COLO829 (cell line): ENCODE data around the gene CHRNA7.

ENCODE experiments used
- DNase-seq: peaks from one replicate; pipeline ENCODE4 v3.0.0; 2012; ENCODE audit warnings: low spot score

Gene CHRNA7

DNA sequence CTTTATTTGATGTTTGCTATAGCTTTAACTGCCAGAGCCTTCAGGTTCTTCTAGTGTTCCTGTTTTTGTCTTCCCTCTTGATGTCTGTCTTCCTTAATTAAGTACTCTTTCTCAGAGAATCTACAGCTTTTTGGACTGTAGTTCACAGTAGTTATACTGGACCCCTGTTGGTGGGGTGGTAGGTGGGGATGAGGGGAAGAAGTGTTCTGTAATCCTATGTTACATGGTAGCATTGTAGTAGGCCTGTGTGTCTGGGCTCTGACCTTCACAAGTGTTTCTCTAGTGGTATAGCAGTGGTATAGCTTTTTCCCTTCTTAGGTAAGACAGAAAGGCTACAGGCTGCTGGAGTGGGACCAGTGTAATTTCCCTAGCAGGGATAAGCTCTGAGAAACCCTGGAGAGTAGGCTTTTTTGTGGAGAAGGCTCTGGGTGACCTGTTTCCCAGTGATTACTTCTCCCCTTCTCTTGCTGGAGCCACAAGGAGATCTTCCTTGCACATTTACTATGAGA is 59.6 kb downstream of the CHRNA7 start:
- DNase-seq = no peak

DNA sequence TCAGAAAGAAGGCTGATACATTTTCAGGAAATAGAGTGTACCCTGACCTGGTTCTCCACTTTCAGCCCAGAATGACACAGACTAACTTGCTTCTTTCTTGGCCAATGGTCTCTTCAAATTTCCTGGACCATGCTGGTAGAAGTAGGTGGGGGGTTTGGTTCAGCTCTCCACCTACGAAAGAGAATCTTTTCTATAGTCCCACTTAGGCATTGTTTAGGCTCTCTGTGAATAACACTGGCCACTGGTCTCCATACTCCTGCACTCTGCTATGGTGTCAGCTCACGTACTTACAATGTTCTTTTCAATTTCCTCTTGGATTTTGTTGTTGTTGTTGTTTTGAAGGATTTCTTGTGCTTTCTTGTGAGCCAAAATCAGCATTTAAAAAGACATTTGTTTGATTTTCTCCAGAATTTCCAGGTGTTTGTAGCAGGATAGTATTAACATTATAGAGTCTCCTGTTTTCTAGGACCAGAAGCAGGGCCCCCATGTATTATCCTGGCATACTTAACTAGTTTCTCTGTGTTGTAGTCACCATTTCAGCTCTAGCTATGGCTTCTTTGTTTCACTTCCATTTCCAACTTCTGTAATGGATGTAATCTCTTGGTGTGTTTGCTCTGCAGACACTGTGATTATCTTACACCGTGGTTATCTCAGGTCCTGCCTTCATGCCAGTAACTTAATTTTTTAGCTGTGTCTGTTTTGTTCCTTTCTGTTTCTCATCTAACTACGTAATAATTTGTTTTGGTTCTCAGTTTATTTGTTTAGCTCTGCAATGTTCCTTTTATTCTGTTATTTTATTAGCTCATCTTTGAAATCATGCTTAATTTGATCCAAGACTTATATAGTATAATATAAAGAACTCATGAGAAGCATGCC is 61.4 kb downstream of the CHRNA7 start:
- DNase-seq = no peak

DNA sequence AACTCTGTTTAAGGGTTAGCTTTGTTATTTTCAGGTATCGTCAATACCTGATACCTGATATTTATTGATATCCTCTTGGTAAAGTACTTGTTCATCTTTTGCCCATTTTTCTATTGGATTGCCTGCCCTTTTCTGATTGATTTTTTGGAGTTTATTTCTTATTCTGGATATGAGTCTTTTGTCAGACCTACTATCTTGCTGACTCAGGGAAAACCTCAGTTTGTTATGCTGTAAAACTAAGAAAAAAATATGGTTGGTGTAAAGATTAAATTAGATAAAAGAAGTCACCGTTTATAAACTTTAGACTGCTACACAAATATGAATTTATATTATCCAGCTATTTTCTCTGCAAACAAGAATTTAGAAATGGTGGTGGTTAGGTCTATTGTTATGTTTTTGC is 65.9 kb downstream of the CHRNA7 start:
- no peak for DNase-seq

DNA sequence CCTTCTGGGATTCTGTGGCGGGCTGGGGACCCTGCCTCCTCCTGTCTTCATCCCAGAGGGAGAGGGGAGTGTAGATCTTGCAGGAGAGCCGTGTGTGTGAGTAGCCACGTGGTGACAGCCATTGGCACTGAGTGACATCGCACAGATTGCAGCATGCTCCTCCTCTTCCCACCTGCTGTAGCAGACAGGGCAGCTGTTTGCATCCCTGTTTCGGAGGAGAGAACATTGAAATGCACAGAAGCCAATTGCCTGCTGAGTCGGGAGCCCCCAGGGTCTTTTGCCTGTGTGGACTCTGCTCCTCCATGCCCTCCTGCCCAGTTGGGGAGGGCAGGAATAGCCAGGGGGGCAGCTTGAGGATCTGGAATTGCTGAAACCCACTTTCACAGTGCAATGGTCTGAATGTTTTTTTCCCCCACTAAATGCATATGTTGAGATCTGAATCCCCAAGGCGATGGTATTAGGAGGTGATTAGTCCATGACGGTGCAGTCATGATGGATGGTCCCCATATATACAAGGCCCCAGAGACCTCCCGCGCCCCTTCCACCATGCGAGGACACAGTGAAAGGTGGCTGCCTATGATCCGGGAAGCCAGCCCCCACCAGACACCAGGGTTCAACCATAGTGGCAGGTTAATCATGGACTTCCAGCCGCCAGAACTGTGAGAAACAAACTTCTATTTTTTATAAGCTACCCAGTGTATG is 66.8 kb downstream of the CHRNA7 start:
- no peak for DNase-seq

DNA sequence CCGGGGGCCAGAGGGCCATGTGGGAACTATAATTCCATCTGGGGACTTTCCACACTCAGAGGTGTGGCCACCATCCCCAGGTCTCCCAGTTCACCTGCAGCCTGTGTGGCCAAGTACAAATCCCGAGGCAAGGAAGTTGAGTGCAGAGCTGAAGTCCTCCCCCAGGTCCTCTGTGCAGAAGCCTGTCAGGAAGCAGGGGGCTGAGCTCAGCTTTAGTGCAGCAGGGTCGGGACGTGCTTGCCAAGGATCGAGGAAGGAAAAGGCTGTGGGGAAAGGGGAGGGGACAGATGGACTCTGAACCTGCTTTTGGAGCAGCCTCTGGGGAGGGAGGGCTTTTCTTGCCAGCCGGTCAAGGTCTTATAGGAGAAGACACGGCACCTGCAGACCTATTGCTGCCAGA is 67.7 kb downstream of the CHRNA7 start:
- DNase-seq = no peak

DNA sequence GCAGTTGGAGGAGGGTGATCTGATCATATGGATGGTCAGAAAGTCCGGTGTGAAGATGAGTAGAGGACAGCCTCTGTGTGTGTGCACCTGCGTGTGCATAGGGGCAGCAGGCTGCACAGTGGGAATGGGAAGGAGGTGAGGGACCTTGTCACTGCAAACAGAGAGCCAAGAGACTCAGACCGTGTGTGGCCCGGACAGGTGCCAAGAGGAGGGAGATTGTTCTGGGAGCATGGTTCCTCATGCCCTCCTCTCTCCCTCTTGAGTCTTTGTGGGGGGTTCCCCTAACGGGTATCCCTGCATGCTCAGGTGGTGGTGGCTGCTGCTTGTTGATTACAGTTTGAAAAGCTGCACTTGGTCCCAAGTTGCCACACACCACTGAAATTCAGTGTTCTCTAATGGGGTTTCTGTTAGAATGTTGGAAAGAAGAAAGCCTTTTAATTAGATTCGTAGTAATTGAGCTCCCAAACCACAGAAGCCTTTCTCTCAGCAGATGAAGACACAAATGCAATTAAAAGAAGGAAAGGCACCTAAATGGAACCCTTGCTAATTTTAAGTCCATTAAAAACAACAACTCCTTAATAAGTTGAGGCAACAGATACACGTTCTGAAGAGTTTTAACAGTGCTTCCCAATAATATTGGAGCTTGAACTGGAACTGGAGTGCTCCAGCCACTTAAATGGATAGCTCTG is 68.9 kb downstream of the CHRNA7 start:
- DNase-seq = no peak

DNA sequence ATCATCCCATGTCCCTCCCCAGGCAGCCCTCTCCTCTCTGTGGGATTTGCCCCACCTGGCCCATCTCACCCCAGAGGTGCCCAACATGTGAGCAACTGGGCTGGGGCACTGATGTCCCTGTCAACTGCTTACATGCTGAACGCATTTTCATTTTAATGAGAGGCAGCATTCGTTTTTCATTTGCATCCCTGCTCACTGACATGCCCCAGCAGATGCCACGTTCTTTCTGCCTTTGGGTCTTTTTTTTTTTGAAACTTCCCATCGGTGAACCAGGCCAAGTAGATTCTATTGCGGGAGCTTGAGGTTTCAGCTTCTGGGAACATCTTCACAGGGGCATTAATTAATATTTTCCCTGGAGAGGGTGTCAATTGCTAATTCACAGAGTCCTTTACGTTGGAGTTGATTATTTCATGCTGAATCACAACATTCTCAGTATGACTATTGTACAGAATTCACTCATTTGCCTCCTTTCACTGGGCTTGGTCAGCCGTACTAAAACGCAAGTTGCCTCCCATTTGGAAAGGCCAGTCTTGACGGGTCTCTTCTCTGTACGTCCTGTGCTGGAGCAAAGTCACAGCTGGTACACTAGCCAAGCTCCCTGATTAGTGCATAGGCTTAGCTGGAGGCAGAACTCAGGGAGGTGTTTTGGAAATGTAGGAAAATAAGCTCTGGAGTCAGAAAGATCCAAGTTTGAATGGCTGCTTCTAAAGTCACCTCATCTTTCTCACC is 69.8 kb downstream of the CHRNA7 start:
- DNase-seq = no peak

DNA sequence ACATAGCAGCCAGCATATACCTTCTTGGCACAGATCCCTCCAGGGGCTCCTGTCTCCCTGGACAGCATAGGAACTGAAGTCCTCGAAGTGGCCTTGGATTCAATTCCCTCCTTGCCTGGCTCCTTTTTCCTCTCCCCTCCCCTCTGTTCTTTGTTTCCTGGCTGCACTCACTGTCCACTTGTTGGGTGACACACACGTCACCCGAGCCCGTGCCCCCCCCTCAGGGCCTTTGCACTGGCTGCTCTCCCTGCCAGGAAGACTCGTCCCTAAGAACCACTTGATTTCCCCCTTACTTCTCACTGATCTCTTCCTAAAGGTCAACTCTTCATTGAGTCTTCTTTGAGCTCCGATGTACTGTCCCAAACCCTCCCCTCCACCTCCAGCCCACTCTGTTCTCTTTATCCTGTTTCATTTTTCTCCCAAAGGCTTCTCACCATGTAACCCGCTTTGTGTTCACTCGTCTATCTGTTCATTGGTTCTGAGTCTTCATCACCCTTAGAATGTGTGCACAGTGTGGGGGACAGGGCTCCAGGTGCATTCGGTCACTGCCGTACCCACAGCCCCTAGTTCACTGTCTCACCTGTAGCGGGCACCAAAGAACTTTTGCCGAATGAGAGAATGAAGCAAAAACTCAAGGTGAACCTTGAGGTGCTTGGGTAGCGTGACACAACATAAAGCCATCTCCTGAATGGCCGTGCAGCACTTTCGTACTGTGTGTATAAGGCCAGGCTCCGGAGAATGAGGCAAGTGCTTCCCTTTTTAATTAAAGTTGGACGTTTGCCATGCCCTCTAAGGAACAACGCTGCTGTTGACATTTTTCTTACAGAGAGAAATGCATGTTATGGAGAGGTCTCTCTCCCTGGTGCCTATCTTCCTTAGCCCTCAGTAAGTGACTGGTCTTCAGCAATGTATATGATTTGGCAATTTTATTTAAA is 74.0 kb downstream of the CHRNA7 start:
- DNase-seq = no peak

DNA sequence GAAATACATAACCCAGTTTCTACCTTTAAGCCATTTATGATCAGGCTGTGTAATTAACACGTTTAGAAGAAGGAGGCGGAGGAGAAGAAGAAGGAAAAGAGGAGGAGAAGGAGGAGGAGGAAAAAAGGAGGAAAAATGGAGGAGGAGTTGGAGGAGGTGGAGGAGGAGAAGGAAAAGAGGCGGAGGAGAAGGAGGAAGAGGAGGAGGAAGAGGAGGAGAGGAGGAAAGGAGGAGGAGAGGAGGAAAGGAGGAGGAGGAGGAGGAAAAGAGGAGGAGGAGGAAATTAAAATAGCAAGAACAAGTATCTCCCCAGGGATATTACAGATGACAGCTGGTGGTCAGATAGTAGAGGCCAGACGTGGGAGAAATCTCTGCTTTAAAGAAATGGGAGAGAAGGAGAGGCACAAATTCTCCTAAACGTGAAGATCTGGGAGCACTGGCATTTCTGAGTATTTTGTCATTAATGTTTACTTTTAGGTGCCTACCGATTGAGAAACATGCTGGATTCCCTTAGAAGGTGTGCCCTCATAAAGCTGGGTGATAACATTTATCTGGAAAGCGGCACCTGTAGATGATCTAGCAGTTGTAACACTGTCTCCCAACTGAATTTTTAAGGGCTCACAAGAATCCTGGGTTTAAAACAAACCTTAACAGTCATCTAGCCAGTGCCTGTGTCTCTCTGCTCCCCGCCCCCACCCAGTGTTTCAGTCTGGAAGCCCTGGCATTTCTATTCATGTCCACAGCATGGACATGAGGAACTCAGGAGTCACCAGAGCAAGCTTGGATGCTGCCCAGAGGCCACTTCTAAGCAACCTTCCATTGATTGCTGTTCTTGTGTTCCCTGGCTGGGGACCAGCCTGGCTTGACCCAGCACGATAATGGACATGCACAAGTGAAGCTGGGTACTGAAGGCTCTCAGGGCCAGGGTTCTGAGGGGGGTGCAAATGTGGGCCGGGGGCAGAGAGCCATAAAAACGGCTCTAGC is 75.2 kb downstream of the CHRNA7 start:
- DNase-seq = no peak

DNA sequence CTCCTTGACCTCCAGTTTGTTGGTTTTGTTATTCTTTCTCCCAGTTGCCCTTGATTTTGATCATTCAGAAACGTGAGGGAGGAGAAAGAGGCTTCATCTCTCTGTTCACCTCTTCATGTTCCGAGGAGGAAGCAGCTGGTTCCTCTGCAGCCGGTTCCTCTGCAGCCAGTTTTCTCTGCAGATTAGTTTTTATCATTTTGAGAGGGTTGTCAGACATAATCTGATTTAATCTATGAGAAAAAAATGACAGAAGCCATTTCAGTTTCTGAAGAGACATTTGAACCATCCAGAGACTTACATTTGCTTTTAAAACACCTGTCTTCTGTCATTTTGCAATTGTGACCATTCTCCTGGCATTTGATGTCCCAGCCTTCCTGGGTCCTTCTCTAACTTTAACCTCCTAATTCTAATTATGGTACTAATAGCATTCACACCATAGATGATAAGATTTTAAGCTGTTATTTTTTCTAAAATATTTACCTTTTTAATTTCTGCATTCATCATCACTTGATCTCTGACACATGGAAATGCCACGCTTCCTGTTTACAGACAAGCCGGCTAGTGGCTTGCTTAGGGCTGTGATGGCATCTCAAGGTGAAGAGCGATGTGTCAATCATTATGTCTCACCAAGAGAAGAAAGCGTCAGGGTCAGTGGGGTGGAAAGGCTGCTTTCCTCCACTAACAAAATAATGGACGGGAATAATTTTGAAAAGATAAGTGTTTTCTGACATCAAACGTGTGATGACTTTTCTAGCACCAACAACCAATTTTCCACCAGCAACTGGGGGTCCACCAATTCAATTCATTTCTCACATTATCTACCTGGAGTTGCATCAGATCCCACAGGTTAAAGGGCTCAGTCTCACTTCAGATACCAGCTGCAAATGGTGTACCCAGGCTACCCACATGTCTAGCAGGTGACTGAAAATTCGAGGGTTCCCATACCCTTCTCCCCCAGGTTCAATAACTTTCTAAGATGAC is 76.4 kb downstream of the CHRNA7 start:
- DNase-seq = no peak

DNA sequence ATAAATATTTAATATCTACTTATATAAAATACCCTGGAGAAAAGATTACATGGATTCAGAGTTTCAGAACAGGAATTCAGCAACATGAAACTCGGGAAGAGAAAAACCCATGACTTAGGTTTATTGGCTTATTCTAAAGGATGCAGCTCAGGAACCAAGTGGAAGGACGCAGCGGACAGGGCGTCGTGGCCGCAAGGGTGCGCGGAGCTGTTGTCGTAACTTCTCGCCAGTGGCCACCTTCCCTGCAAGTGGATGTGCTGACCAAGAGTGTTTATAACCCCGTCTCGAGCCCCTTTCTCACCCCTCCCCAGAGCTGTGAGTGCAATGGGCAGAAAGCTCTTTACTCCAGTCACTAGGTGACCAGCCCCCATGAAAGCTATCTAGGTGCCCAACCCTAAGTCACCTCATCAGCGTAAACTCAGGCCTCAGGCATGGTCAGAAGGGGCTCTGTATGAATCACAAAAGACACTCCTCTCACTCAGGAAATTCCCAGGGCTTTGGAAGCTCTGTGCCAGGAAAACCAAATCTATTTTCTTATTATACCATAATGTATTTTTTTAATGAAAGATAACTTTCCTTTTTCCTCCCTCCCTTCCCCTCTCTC is 77.3 kb downstream of the CHRNA7 start:
- no peak for DNase-seq

DNA sequence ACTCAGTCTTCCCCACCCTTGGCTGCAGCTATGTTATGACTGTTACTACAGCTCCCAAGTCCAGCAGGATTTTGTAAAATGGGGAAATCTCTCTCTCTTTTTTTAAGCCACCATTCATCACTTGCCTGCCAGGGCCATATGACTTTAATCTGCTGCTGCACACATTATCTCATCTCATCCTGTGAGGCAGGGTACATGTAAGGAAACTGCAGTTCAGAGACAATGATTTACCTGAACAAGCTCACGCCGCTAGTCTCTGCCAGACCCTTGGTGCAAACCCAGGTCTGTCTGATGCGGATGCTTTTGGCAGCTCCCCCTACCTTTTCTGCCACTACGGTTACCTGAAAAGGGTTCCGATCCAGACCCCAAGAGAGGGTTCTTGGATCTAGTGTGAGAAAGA is 78.3 kb downstream of the CHRNA7 start:
- DNase-seq = no peak

DNA sequence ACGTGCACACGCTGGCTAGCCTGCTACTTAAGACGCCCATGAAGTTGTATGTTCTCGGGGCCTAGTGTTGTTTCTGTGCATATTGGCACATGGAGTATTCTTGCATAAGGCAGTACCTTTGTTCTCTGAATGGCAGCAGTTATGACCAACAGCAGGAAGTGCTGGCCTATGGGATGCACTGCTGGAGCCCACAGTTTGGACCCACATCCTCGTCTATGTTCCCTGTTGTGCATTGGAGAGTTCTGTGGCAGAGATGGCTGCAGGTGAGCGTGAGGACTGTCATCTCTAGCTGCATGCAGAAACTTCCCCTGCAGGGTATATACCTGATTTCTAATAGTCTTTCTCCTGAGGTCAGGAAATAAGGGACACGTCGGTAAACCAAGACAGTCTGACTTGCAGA is 81.8 kb downstream of the CHRNA7 start:
- DNase-seq = no peak

DNA sequence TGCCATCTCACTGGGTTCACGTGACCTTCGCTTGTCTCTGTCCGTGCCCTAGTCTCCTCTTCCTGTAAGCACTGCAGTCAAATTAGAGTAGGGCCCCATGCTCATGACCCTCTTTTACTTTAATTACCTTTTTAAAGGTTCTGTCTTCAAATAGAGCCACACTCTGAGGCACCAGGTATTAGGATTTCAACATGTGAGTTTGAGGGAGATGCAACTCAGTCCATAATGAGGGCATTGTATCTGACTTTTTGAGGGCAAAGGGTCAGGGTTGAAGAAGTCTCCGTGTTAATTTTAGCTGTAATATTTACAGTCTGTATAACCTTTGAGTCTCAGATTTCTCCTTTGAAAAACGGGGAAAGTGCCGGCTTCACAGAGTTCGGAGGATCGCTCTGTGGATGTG is 82.9 kb downstream of the CHRNA7 start:
- DNase-seq = no peak

DNA sequence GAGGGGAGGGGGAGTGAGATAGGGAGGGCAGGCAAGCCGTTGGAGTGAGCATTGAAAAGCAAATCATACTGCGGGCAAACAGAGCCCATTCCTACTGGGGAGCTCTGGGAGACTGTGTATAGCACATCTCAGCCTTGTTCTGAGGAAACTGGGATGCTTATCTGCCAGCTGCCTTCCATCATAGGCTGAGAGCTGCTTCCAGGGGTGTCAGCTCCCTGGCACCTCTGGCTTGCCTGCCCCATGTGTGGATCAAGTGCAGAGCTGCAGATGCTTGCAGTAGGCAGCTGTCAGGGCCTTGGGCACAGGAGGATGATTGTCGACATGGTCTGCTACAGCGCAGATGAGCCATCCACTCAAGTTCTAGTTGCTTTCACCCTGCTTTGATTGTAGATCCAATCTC is 86.8 kb downstream of the CHRNA7 start:
- DNase-seq = no peak

DNA sequence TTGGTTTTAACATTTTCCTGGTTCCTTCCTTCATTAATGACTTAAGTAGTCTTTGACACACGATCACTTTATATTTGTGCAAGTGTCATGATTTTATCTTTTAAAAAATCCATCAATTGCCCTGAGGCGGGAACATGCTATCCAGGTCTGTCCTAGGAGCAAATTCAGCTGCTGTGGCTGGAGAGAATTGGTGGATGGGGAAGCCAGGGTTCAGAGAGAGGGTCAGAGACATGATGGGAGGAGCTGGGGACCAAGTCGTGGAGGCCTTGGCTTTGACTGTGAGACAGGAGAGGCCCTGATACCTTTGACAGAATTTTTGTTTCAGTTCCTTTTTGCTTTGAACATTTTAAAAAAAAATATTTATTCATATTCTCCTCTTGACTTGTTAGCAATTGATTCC is 89.0 kb downstream of the CHRNA7 start:
- DNase-seq = no peak

DNA sequence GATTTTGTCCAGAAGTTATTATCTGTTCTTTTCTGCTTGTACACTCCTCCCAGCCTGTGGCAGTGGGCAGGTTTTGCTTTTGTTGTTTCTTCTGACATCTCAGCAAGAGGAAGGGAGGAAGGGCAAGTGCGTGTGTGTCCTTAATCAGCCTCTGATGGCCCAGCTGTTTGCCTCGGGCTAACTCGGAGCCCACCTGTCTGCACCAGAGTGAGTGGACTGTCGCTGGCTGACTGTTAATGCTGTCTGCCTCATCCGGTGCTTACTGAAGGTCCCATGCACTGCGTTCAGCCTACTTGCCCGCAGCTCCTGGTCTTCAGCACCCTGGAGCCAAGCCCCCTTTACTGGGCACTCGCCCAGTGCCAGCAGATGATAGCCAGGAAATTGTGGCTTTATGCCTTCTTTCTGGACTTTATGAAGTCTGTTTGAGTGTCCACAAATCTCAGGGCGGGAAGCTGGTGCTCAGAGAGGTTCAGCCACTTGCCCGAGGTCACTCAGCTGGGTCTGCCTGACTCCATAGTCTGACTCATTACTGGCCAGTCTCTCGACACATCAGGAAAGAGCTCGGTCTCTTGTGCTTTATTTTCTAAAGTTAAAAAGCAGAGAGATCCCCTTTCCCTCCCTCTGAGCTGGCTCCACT is 89.5 kb downstream of the CHRNA7 start:
- DNase-seq = no peak
